ENCODE measurements around the gene KLHL33. TPM values are rescaled to one million over a fixed set of nuclear protein-coding genes. Genes with fewer than 3 reads are reported as not detected.

The KLHL33 gene
- polyA plus RNA-seq, 2 of the 4 experiments (the other 2 are of a cell fraction) = not detected

DNA sequence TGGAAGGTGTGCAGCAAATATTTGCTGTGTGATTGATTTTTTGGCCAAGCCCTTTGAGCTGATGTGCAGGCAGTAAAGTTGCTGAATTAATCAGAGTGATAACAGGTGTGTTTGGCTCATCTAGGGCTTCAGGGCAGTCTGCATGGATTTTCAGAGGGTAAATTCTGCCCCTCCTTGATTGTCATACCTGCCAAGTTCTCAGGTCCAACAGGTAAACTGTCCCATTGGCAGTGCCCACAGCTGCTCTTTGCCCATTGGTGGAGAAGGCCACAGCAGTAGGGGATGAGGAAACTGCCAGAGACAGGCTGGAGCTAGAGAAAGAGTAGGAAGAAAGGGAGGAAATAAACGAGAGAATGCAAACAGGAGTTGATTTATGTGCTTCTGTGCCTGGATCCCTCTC is 56.2 kb downstream of the KLHL33 start:
- DNase-seq (ENCODE audit: low read depth in 1 of 2, low spot score in 1 of 2) = no peak
- CTCF ChIA-PET = interaction anchor here (0.9 kb wide), 1 partner anchor 23 kb away, joined by 3 read pairs; no protein-coding TSS in a partner anchor
- no peak for FAIRE-seq
- H3K27ac ChIP-seq = no peak overlapping the region
- no peaks in the 10 kb centered on the region for H3K9me3 ChIP-seq
- TF ChIP-seq NPAS2 (CRISPR knock-in tag; IDR thresholded peaks at IDR 0.05; ENCODE audit: borderline replicate concordance) (no peak), SREBF2 (IDR thresholded peaks at IDR 0.05) (no peak), HES2 (IDR thresholded peaks at IDR 0.05) (no peak), ZSCAN20 (CRISPR knock-in tag; IDR thresholded peaks at IDR 0.05) (no peak), HDAC2 (IDR thresholded peaks at IDR 0.05) (no peak), RNF2 (IDR thresholded peaks at IDR 0.05; ENCODE audit: borderline replicate concordance, low read depth) (no peak)
- 44% methylated on average over 1 of the region's 1 CpG for WGBS (ENCODE audit: missing lambda C conversion rate)
- no peak for ATAC-seq
- H3K4me2 ChIP-seq = no peak overlapping the region
- POLR2A ChIA-PET = interaction anchor here (0.6 kb wide), 1 partner anchor 37 kb away, joined by 3 read pairs; no protein-coding TSS in a partner anchor
- no peaks in the 10 kb centered on the region for H3K4me1 ChIP-seq
- no peak overlapping the region for H3K4me3 ChIP-seq

DNA sequence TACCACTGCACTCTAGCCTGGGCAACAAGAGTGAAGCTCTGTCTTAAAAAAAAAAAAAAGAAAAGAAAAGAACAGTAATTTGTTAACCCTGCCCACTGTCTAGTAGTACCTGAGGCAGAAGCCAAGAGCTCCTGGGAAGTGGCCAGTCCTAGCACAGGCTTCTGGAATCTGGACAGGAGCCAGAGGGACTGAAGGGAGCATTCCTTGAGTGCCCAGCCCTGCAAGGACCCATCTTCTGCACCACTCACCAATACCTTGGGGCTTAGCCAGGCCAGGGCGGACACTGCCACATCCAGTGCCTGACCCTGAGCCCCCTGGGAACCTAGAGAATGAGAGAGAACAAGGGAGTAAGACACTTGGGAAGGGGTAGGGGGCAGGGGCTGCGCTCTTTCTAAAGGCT is 58.8 kb downstream of the KLHL33 start:
- H3K27ac ChIP-seq = no peak overlapping the region
- TF ChIP-seq RAD21 (conservative IDR thresholded peaks at IDR 0.05 in 1 of 2, IDR thresholded peaks at IDR 0.05 in 1 of 2) (no peak), KDM5A (IDR thresholded peaks at IDR 0.05) (no peak), CTCF (IDR thresholded peaks at IDR 0.05) (no peak), RNF2 (IDR thresholded peaks at IDR 0.05; ENCODE audit: borderline replicate concordance, low read depth) (no peak), FOSL2 (IDR thresholded peaks at IDR 0.05) (no peak), FOSL2 (CRISPR knock-in tag; IDR thresholded peaks at IDR 0.05) (no peak), NPAS2 (CRISPR knock-in tag; IDR thresholded peaks at IDR 0.05; ENCODE audit: borderline replicate concordance) (no peak), FOXS1 (CRISPR knock-in tag; IDR thresholded peaks at IDR 0.05) (no peak), HES2 (IDR thresholded peaks at IDR 0.05) (no peak), HDAC2 (IDR thresholded peaks at IDR 0.05) (no peak), ATOH8 (CRISPR knock-in tag; IDR thresholded peaks at IDR 0.05; ENCODE audit: low read depth) (no peak), FOSB (CRISPR knock-in tag; IDR thresholded peaks at IDR 0.05) (no peak), MAZ (IDR thresholded peaks at IDR 0.05; ENCODE audit: borderline replicate concordance, low read depth, low read length) (no peak)
- no peak overlapping the region for H3K4me3 ChIP-seq
- H3K4me1 ChIP-seq = no peaks in the 10 kb centered on the region
- CTCF ChIA-PET = interaction anchor here (1.4 to 2.5 kb wide), 2 partner anchors 7 to 49 kb away, joined by 4 to 6 read pairs; no protein-coding TSS in a partner anchor
- DNase-seq (ENCODE audit: low read depth in 1 of 2, low spot score in 1 of 2) (no peak), ATAC-seq (no peak), FAIRE-seq (no peak)
- no peak overlapping the region for H3K4me2 ChIP-seq
- H3K9me3 ChIP-seq = no peaks in the 10 kb centered on the region
- POLR2A ChIA-PET = no interaction called here
- WGBS (ENCODE audit: missing lambda C conversion rate) = 85% methylated on average over 2 of the region's 2 CpGs

DNA sequence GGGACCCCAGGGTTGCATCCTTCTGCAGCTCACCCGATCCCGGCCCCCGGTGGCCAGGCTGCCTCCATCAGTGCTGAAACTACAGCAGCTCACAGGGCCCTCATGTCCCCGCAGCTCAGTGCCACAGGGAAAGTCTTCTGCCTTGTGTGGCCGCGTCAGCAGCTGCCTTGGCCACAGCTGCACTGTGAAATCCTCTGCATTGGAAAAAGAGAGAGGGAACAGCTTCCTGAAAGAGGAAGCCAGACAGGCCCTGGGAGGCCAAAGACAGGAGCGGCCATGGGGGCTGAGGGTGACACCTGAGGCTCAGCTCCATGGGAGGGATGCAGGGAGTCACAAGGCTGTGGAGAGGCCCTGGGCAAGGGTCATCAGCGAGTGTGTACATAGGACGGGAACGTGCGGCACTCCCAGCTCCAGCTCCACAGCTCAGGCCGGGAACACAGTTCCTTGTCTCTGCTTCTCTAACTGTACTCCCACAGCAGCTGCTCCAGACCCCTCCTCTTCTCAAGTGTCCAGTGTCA is 59.8 kb downstream of the KLHL33 start:
- Histone ChIP-seq H3K4me3 (no peak overlapping the region), H3K27ac (no peak overlapping the region), H3K4me1 (no peaks in the 10 kb centered on the region), H3K9me3 (no peaks in the 10 kb centered on the region), H3K4me2 (no peak overlapping the region)
- no peak for FAIRE-seq
- ChIA-PET POLR2A (no interaction called here), CTCF (interaction anchor here (0.6 to 2.5 kb wide), 4 partner anchors 9 to 48 kb away, joined by 3 to 6 read pairs (median 4); no protein-coding TSS in a partner anchor)
- TF ChIP-seq, protein P1, sequence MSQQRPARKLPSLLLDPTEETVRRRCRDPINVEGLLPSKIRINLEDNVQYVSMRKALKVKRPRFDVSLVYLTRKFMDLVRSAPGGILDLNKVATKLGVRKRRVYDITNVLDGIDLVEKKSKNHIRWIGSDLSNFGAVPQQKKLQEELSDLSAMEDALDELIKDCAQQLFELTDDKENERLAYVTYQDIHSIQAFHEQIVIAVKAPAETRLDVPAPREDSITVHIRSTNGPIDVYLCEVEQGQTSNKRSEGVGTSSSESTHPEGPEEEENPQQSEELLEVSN (IDR thresholded peaks at IDR 0.05; ENCODE audit: borderline replicate concordance, low read depth) = no peak
- TF ChIP-seq RNF2 (IDR thresholded peaks at IDR 0.05; ENCODE audit: borderline replicate concordance, low read depth) (no peak), SMC3 (IDR thresholded peaks at IDR 0.05) (no peak), MYC (IDR thresholded peaks at IDR 0.05; ENCODE audit: borderline replicate concordance, low read length) (no peak), JUN (IDR thresholded peaks at IDR 0.05) (no peak)
- DNase-seq (ENCODE audit: low read depth in 1 of 2, low spot score in 1 of 2) = no peak
- WGBS (ENCODE audit: missing lambda C conversion rate) = 90% methylated on average over 12 of the region's 12 CpGs
- ATAC-seq = no peak; a peak in 1 of 6 replicates

Small RNA genes within 50 kb of the gene (small RNA-seq; reads per million reads assigned to genes)
- gene RNA5SP382 = 0 to 50,145 (median 1.5) reads per million in 6 experiments

Other genes with a start within 250 kb of the KLHL33 start
- gene OR11G2, start 245.3 kb downstream of the KLHL33 start, polyA plus RNA-seq (2011; rRNA removed) = not detected in 2 replicates
- not detected in 3 replicates for gene OR11G2, start 245.3 kb downstream of the KLHL33 start, polyA plus RNA-seq (2017; fragmentation: RNase III; extraction: RNeasy Plus Mini Kit Qiagen cat#74134 plus additional on column Dnase treatment)
- gene OR11H6, start 212.5 kb downstream of the KLHL33 start, polyA plus RNA-seq (2011; rRNA removed) = not detected in 2 replicates
- gene OR11H6, start 212.5 kb downstream of the KLHL33 start, polyA plus RNA-seq (2017; fragmentation: RNase III; extraction: RNeasy Plus Mini Kit Qiagen cat#74134 plus additional on column Dnase treatment) = not detected in 3 replicates
- gene OR11H7, start 207.2 kb downstream of the KLHL33 start, polyA plus RNA-seq (2011; rRNA removed) = not detected in 2 replicates
- not detected in 3 replicates for gene OR11H7, start 207.2 kb downstream of the KLHL33 start, polyA plus RNA-seq (2017; fragmentation: RNase III; extraction: RNeasy Plus Mini Kit Qiagen cat#74134 plus additional on column Dnase treatment)
- not detected in 2 replicates for gene OR11H4, start 196.9 kb downstream of the KLHL33 start, polyA plus RNA-seq (2011; rRNA removed)
- gene OR11H4, start 196.9 kb downstream of the KLHL33 start, polyA plus RNA-seq (2017; fragmentation: RNase III; extraction: RNeasy Plus Mini Kit Qiagen cat#74134 plus additional on column Dnase treatment) = not detected in 3 replicates
- 21.9 and 31.2 TPM in 2 replicates for gene TTC5, start 130.2 kb downstream of the KLHL33 start, polyA plus RNA-seq (2011; rRNA removed)
- 25.1 to 30.2 TPM (median 30.1 TPM) in 3 replicates for gene TTC5, start 130.2 kb downstream of the KLHL33 start, polyA plus RNA-seq (2017; fragmentation: RNase III; extraction: RNeasy Plus Mini Kit Qiagen cat#74134 plus additional on column Dnase treatment)
- 98.2 and 121 TPM in 2 replicates for gene CCNB1IP1, start 102.9 kb downstream of the KLHL33 start, polyA plus RNA-seq (2011; rRNA removed)
- 29.9 to 32.6 TPM (median 30.8 TPM) in 3 replicates for gene CCNB1IP1, start 102.9 kb downstream of the KLHL33 start, polyA plus RNA-seq (2017; fragmentation: RNase III; extraction: RNeasy Plus Mini Kit Qiagen cat#74134 plus additional on column Dnase treatment)
- 39.8 and 42.3 TPM in 2 replicates for gene PARP2, start 92.5 kb downstream of the KLHL33 start, polyA plus RNA-seq (2011; rRNA removed)
- 42.0 to 43.4 TPM (median 42.1 TPM) in 3 replicates for gene PARP2, start 92.5 kb downstream of the KLHL33 start, polyA plus RNA-seq (2017; fragmentation: RNase III; extraction: RNeasy Plus Mini Kit Qiagen cat#74134 plus additional on column Dnase treatment)
- gene TEP1, start 22.7 kb downstream of the KLHL33 start, polyA plus RNA-seq (2011; rRNA removed) = 17.5 and 22.2 TPM in 2 replicates
- 6.8 to 8.0 TPM (median 7.4 TPM) in 3 replicates for gene TEP1, start 22.7 kb downstream of the KLHL33 start, polyA plus RNA-seq (2017; fragmentation: RNase III; extraction: RNeasy Plus Mini Kit Qiagen cat#74134 plus additional on column Dnase treatment)
- gene OSGEP, start 18.6 kb upstream of the KLHL33 start, polyA plus RNA-seq (2011; rRNA removed) = 32.8 and 33.2 TPM in 2 replicates
- 30.4 to 36.9 TPM (median 33.6 TPM) in 3 replicates for gene OSGEP, start 18.6 kb upstream of the KLHL33 start, polyA plus RNA-seq (2017; fragmentation: RNase III; extraction: RNeasy Plus Mini Kit Qiagen cat#74134 plus additional on column Dnase treatment)
- 324 and 419 TPM in 2 replicates for gene APEX1, start 19.1 kb upstream of the KLHL33 start, polyA plus RNA-seq (2011; rRNA removed)
- gene APEX1, start 19.1 kb upstream of the KLHL33 start, polyA plus RNA-seq (2017; fragmentation: RNase III; extraction: RNeasy Plus Mini Kit Qiagen cat#74134 plus additional on column Dnase treatment) = 304 to 313 TPM (median 312 TPM) in 3 replicates
- 30.4 and 40.6 TPM in 2 replicates for gene PIP4P1, start 25.3 kb upstream of the KLHL33 start, polyA plus RNA-seq (2011; rRNA removed)
- gene PIP4P1, start 25.3 kb upstream of the KLHL33 start, polyA plus RNA-seq (2017; fragmentation: RNase III; extraction: RNeasy Plus Mini Kit Qiagen cat#74134 plus additional on column Dnase treatment) = 24.6 to 35.8 TPM (median 33.0 TPM) in 3 replicates
- 111 and 129 TPM in 2 replicates for gene PNP, start 33.2 kb upstream of the KLHL33 start, polyA plus RNA-seq (2011; rRNA removed)
- gene PNP, start 33.2 kb upstream of the KLHL33 start, polyA plus RNA-seq (2017; fragmentation: RNase III; extraction: RNeasy Plus Mini Kit Qiagen cat#74134 plus additional on column Dnase treatment) = 95.9 to 103 TPM (median 97.3 TPM) in 3 replicates
- not detected in 2 replicates for gene RNASE10, start 69.4 kb upstream of the KLHL33 start, polyA plus RNA-seq (2011; rRNA removed)
- 0.16 to 0.18 TPM in 2 of 3 replicates, not detected in the other for gene RNASE10, start 69.4 kb upstream of the KLHL33 start, polyA plus RNA-seq (2017; fragmentation: RNase III; extraction: RNeasy Plus Mini Kit Qiagen cat#74134 plus additional on column Dnase treatment)
- not detected in 2 replicates for gene RNASE9, start 124.9 kb upstream of the KLHL33 start, polyA plus RNA-seq (2011; rRNA removed)
- gene RNASE9, start 124.9 kb upstream of the KLHL33 start, polyA plus RNA-seq (2017; fragmentation: RNase III; extraction: RNeasy Plus Mini Kit Qiagen cat#74134 plus additional on column Dnase treatment) = not detected in 3 replicates
- not detected in 2 replicates for gene RNASE11, start 151.8 kb upstream of the KLHL33 start, polyA plus RNA-seq (2011; rRNA removed)
- not detected in 3 replicates for gene RNASE11, start 151.8 kb upstream of the KLHL33 start, polyA plus RNA-seq (2017; fragmentation: RNase III; extraction: RNeasy Plus Mini Kit Qiagen cat#74134 plus additional on column Dnase treatment)
- not detected in 2 replicates for gene RNASE12, start 155.2 kb upstream of the KLHL33 start, polyA plus RNA-seq (2011; rRNA removed)
- not detected in 3 replicates for gene RNASE12, start 155.2 kb upstream of the KLHL33 start, polyA plus RNA-seq (2017; fragmentation: RNase III; extraction: RNeasy Plus Mini Kit Qiagen cat#74134 plus additional on column Dnase treatment)
- not detected in 2 replicates for gene OR6S1, start 205.5 kb upstream of the KLHL33 start, polyA plus RNA-seq (2011; rRNA removed)
- gene OR6S1, start 205.5 kb upstream of the KLHL33 start, polyA plus RNA-seq (2017; fragmentation: RNase III; extraction: RNeasy Plus Mini Kit Qiagen cat#74134 plus additional on column Dnase treatment) = not detected in 3 replicates
- 77.4 and 134 TPM in 2 replicates for gene RNASE4, start 248.4 kb upstream of the KLHL33 start, polyA plus RNA-seq (2011; rRNA removed)
- gene RNASE4, start 248.4 kb upstream of the KLHL33 start, polyA plus RNA-seq (2017; fragmentation: RNase III; extraction: RNeasy Plus Mini Kit Qiagen cat#74134 plus additional on column Dnase treatment) = 5.8 to 10.6 TPM (median 8.6 TPM) in 3 replicates